GM04504 (cell line): Measurements from ENCODE around the gene VPS37D.
A peak's percentile ranks its signal among the peaks of the same experiment; 100 is the strongest.
"Not testable (repeated sequence)": the region's sequence is repeated elsewhere in the genome, so short reads cannot be mapped to it uniquely, and the experiment has no call there.

Experiments used
- DNase-seq: peaks from one replicate; pipeline ENCODE4 v3.0.0-alpha.2; 2012; ENCODE audit warnings: low read depth

The VPS37D gene

DNA sequence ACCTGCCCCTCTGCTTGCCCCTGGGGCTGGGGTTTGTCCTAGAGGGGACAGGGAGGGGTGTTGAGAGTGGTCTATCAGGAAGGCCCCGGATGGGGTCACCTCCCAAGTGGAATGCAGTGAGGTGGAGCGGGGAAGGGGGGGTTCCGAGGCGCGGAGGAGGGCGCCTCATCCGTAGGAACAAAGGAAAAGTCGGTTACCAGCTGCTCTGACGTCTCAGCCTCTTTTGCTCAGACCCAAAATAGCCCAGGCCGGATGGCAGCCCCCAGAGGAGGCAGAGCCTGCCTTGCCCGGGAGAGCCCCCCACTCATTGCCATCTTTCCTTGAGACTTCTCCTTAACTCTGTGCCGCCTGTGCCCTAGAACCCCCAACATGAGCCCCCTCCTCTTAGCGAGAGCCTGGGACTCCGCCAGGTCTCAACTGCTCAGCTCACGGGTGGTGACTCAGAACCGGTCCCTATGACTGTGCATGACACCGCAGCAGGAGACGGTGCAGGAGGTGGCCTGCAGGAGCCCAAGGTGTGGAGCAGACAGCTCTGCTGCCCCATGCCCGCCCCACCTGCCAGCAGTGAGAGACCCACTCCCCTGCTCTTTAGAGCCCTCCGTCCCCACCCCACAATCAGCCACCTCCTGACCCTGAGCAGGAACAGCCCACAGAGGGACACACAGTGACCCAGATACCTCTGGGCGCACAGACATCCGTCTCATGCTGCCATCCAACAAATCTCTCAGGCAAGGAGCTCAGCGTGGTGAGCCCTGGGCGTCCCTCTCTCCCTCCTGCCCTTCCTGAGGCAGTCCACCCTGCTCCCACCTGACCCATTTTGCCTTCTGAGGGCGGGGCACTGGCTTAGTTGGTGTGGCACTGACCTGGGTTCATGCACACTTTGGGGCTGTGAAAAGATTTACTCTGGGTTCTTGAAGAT is 38.8 kb downstream of the VPS37D start:
- DNase-seq = no peak

GRCh38 chr7:73707045-73707631 is 39.5 kb downstream of the VPS37D start:
- no peak for DNase-seq

- no peak for DNase-seq
These were observed 41.4 kb downstream of the VPS37D start for GRCh38 chr7:73708961-73709549.

DNA sequence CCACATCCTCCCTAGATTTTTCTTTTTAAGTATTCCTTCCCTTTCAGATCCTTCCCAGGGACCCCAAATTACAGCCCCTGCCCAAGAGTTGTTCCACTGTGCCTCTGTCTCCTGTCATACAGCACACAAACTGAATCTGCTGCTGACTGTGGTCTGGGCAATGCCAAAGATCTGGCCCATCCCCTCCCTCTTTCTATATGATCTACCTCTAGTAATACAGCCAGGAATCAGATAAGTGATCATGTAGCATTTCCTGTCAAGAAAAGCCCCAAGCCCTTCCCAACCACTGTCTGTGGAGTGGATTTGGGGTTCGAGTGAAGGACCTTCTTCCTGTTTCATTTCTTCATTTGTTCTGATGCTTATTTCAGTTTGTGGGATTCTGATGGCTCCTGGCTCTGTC is 45.1 kb downstream of the VPS37D start:
- no peak for DNase-seq

- DNase-seq = not testable (repeated sequence)
These were observed 45.7 kb downstream of the VPS37D start for GRCh38 chr7:73713319-73713718.

DNA sequence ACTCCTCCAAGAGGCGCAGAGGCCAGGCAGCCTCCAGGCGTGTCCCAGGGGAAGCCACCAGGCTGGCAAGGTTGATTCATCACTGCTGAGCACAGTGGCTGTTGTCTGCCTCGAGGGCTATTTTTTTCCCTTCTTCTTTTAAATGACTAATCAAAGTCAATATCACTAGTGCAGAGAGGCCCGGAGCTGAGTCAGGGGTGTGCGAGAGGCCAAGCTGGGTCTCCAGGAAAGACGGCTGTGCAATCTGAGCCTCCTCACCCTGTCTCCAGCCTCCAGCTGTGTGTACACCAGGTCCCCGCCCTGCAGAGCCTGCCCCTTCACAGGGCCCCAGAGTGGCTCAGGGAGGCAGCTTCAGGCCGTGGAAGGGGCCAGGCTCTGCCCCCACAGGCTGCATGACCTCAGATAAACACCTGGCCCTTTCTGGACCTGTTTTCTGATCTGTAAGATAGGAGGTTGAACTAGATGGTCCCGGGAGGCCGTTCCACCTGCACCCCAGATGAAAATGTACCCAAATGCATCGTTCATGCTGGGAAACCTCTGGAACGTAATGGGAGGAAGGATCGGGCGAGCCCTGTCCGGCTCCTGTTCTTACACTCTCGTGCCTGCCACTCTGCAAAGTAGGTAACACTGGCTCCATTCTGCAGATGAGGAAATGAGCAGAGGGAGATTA is 48.2 kb downstream of the VPS37D start:
- peak; percentile 87 for DNase-seq

GRCh38 chr7:73716318-73716890 is 48.8 kb downstream of the VPS37D start:
- DNase-seq = no peak

GRCh38 chr7:73717025-73717807 is 49.6 kb downstream of the VPS37D start:
- DNase-seq = no peak

DNA sequence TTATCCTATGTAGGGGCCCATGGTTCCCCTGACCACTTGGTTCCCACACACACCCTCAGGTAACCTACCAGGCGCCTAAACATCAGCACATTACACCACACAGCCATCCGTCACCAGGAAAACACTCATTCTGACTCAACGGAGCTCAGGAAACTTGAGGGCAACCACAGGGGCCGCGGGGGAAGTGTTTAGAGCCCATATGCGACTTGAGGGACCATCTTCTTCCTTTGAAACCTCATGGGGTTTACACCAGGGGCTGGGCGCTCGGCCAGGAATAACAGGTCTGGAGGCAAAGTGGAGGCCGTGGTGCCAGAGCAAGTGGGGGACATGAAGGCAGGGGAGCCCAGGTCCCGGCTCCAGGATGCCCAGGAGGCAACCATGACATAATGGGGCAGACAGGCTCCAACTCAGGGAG is 50.4 kb downstream of the VPS37D start:
- peak; percentile 66 for DNase-seq

DNA sequence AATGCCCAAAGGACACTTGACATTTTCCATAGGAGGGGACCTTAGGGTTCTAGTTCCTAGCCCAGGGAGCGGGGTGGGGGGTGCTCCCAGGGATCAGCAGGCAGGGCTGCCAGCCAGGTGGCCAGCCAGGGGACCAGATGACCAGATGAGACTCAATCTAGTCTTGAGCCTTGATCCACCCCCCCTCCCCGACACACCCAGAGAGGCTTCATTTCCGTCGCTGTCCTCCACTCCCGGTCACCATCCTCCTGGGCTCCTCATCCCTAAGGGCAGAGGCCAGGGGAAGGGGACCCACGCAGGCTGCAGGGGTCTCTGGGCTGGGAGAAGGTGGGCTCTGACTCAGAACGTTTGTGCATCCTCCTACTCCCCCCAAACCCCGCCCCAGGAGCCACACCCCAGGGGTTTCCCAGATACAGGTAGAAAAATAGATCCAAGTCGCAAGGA is 50.8 kb downstream of the VPS37D start:
- DNase-seq = no peak

DNA sequence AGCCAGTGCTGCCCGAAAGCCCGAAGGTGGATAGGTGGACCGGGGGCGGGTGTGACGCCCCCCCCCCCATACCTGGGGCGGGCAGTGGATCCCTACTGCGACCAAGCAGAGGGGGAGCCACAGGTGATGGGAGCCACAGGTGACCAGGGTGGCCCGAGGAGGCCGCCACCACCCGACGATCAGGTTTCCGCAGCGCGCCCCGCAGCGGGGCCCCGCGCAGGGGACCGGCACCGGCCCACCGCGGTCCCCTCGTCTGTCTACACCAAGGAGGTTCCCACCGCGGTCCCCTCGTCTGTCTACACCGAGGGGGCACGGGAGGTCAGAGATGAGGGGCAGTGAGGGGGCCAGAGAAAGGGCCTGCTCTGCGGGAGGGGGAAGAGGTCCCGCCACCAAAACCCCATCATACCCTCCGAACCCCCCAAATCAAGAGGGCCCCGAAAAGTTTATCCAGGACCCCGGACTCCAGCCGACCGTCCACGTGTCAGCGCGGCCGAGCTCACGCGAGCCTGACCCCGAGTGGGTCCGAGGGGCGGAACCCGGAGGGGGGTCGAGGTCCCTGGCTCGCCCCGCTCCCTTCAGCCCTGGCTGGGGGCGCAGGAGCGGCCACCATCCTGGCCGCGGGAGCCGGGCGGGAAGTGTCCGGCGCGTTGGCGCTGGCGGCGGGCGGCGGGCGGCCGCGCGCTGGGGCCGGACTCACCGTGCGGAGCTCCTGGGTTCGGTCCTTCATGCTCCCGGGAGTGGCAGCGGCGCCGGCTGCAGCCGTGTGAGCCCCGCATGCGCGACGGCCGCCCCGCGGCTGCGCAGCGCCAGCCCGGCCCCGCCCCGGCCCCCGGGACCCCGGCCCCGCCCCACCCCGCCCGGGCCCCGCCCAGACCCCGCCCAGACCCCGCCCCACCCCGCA is 51.5 kb downstream of the VPS37D start, which contains the start of gene STX1A:
STX1A (minus strand) TSS at position 765 of the 901 bp plus-strand sequence; CDS start at position 727, 38 bp downstream.
- peak; percentile 42 for DNase-seq

DNA sequence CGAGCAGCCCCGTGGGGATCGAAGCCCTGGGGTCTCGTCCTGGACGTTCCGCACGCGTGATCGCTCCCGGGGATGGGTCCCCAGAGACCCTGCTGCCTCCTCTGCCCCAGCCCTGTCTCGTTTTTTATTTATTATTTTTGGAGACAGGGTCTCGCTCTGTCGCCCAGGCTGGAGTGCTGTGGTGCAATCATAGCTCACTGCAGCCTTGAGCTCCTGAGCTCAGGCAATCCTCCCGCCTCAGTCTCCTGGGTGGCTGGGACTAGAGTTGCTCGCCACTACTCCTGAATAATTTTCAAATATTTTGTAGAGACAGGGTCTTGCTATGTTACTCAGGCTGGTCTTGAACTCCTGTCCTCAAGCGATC is 52.2 kb downstream of the VPS37D start:
- DNase-seq = no peak

DNA sequence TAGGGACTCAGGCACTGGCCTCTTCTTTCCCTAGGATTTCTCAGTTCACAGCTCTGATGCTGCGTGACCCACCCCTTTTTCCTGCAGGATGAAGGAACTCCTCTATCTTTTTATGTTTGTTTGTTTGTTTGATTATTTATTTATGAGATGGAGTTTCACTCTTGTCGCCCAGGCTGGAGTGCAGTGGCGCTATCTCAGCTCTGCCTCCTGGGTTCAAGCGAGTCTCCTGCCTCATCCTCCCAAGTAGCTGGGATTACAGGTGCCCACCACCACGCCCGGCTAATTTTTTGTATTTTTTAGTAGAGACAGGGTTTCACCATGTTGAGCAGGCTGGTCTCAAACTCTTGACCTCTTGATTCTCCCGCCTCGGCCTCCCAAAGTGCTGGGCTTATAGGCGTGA is 52.8 kb downstream of the VPS37D start:
- not testable (repeated sequence) for DNase-seq

DNA sequence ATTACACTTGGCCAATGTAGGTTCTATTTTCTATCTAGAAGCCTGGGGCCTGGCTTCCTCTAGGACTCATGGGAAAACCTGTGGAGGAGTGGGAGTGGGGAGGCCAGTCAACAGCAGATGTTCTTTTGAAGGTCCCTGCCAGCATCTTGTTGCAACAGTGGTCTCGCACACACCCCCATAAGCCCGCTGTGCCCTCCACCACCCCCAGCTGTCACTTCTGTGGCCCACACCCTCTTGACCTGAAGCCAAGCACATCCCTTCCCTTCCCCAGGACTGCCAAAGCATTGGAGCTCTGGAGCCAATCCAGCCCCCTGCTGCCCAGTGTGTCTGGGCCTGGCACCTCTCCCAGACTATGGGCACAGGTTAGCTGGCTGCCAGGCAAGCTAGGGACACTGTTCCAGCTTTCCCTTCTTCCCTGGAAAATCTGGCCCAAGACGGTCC is 53.8 kb downstream of the VPS37D start:
- no peak for DNase-seq
